KMS-11 (cell line): ENCODE results near the gene TFAM.

Experiments
- H2AFZ ChIP-seq: fragments of 200-600 bp; sonication (generic); 2 replicates; pipeline ENCODE4 v1.6.1; 2016; ENCODE audit warnings: antibody characterized with exemption, mixed run types, low read depth
- H3K27ac ChIP-seq: fragments of 200-600 bp; sonication (generic); 2 replicates; pipeline ENCODE4 v1.6.1; 2016; ENCODE audit warnings: mild to moderate bottlenecking, mixed run types
- H3K27me3 ChIP-seq: fragments of 200-600 bp; sonication (generic); 2 replicates; pipeline ENCODE4 v1.6.1; 2017; ENCODE audit warnings: mild to moderate bottlenecking, low read depth, mixed run types, moderate library complexity; ENCODE audit not compliant: insufficient read depth
- H3K36me3 ChIP-seq: fragments of 200-600 bp; sonication (generic); 2 replicates; pipeline ENCODE4 v1.6.1; 2017; ENCODE audit warnings: mild to moderate bottlenecking, mixed run types; ENCODE audit not compliant: insufficient read depth
- H3K4me1 ChIP-seq: fragments of 200-600 bp; sonication (generic); 2 replicates; pipeline ENCODE4 v1.6.1; 2016; ENCODE audit warnings: mild to moderate bottlenecking, low read depth, mixed run types; ENCODE audit not compliant: poor library complexity, severe bottlenecking
- H3K4me2 ChIP-seq: fragments of 200-600 bp; sonication (generic); 2 replicates; pipeline ENCODE4 v1.7.0; 2016; ENCODE audit warnings: mild to moderate bottlenecking, mixed run types
- H3K4me3 ChIP-seq: fragments of 200-600 bp; sonication (generic); IDR thresholded peaks from 2 replicates; pipeline ENCODE4 v1.6.1; 2017; ENCODE audit warnings: low read depth, low read length, mixed read lengths; ENCODE audit not compliant: insufficient read depth
- H3K79me2 ChIP-seq: fragments of 200-600 bp; sonication (generic); 2 replicates; pipeline ENCODE4 v1.6.1; 2016; ENCODE audit warnings: low read depth, mixed run types; ENCODE audit not compliant: insufficient read depth
- H3K9ac ChIP-seq: fragments of 200-600 bp; sonication (generic); 2 replicates; pipeline ENCODE4 v1.6.1; 2016; ENCODE audit warnings: mild to moderate bottlenecking, mixed run types
- H4K20me1 ChIP-seq: fragments of 200-600 bp; sonication (generic); 2 replicates; pipeline ENCODE4 v1.6.1; 2016; ENCODE audit warnings: mild to moderate bottlenecking, mixed run types; ENCODE audit not compliant: insufficient read depth
- CTCF ChIP-seq: fragments of 200-600 bp; sonication (generic); conservative IDR thresholded peaks from 2 replicates; pipeline ENCODE4 v1.6.1; 2017; ENCODE audit warnings: low read depth, mild to moderate bottlenecking, antibody characterized with exemption, low read length, moderate library complexity, mixed read lengths

TFAM gene

DNA sequence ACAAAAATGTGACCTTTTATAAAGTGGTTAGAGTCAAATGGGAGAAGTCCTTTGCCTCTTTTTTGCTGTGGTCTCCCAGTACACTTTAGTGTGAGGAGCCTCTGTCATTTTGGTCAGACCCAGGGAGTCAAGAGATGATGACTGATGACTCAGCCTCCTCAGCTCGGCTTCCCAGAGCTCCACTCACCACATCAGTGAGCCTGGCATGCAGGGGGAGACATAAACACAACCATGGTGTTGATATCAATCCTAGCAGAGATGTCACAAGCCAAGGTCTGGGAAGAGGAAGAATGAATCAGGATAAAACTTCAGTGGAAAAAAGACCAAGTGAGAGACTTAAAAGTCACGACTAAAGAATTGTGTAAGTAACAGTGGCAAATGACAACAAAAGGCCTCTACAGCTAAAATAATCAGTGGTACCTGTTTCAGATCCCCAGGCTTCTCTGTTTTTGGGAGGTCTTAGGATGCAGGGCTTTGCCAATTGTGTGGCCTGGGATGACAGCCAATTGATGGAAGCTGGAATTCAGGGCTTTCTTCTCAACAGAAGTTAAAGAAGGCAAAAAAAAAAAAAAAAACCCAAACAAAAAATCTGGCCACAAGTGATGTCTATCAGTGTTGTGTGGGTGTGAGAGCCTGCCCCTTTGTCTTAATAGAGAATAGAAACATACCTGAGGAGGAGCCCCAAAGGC lies 50.2 kb downstream of the TFAM start:
- Histone ChIP-seq H3K9ac (no peak overlapping the region), H3K27me3 (no peaks in the 10 kb centered on the region), H3K4me1 (no peaks in the 10 kb centered on the region), H3K4me2 (no peak overlapping the region), H3K4me3 (no peak overlapping the region), H2AFZ (no peak overlapping the region), H4K20me1 (no peaks in the 10 kb centered on the region), H3K27ac (no peak overlapping the region), H3K36me3 (no peaks in the 10 kb centered on the region), H3K79me2 (no peaks in the 10 kb centered on the region)
- TF ChIP-seq CTCF, result no peak

DNA sequence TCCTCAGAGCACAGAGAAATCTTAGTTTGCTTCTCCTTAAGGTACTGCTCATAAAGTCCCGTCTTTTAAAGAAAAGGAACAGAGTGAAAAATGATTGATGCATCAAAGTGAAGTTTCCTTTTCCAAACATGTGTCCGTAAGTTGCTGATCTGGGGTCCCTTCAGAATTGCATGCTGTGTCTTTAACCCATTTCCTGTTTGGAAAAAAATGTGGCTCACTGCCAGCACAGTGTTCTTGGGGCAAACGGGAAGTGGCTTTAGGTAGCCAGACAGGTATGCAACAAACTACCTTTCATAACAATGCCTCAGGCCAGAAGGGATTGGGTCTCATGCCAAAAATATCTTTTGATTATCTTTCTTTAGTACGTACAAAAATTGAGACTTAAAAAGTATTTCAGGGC lies 50.9 kb downstream of the TFAM start:
- no peak overlapping the region for H3K4me3 ChIP-seq

DNA sequence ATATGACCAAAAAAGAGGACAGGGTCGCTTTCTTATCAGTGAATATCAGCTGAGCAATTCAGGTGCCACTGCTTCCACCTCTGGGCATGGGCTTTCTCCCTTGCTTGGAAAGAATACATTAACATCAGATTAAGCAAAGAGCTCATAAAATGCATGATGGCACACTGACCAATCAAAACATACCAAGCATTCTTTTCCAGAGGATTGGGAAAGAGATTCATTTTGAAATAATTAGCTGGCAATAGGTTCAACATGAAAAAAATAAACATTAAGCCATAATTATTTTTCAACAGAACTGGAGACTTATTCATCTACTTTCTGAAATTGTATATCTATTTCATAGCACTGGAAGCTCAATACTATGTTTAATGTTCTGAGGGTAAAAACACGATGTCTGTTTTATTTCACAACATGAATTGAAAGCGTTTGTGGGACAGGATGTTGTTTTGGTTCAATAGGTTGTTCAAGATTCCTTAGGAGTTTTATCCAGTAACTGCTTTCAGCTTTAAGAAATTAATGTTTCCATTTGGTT lies 53.2 kb downstream of the TFAM start:
- Histone ChIP-seq H3K4me3 (no peak overlapping the region), H3K9ac (no peak overlapping the region), H3K4me1 (no peaks in the 10 kb centered on the region), H3K79me2 (no peaks in the 10 kb centered on the region), H3K4me2 (no peak overlapping the region), H3K27ac (no peak overlapping the region), H4K20me1 (no peaks in the 10 kb centered on the region), H3K36me3 (no peaks in the 10 kb centered on the region), H2AFZ (no peak overlapping the region), H3K27me3 (no peaks in the 10 kb centered on the region)
- TF ChIP-seq CTCF, result no peak

More for the DNA sequence above, 50.9 kb downstream of the TFAM start:
- Histone ChIP-seq H4K20me1 (no peaks in the 10 kb centered on the region), H3K79me2 (no peaks in the 10 kb centered on the region), H3K4me2 (no peak overlapping the region), H3K27ac (no peak overlapping the region), H3K9ac (no peak overlapping the region), H3K36me3 (no peaks in the 10 kb centered on the region), H3K4me1 (no peaks in the 10 kb centered on the region), H3K27me3 (no peaks in the 10 kb centered on the region), H2AFZ (no peak overlapping the region)
- no peak for TF ChIP-seq CTCF

GRCh38 chr10:58438986-58439385 lies 53.8 kb downstream of the TFAM start:
- Histone ChIP-seq H3K4me3 (no peak overlapping the region), H4K20me1 (no peaks in the 10 kb centered on the region), H2AFZ (no peak overlapping the region), H3K27ac (no peak overlapping the region), H3K9ac (no peak overlapping the region), H3K27me3 (no peaks in the 10 kb centered on the region), H3K4me1 (no peaks in the 10 kb centered on the region), H3K79me2 (no peaks in the 10 kb centered on the region), H3K4me2 (no peak overlapping the region), H3K36me3 (no peaks in the 10 kb centered on the region)
- no peak for TF ChIP-seq CTCF
